GM18502 (cell line): ENCODE results near the gene TMEM43.

Source experiments
- ATAC-seq: cut with Tn5 transposase; IDR thresholded peaks from one replicate; pipeline ENCODE4 v1.9.1; 2021; ENCODE audit warnings: mild to moderate bottlenecking; ENCODE audit not compliant: unreplicated experiment, poor library complexity

Gene TMEM43

DNA sequence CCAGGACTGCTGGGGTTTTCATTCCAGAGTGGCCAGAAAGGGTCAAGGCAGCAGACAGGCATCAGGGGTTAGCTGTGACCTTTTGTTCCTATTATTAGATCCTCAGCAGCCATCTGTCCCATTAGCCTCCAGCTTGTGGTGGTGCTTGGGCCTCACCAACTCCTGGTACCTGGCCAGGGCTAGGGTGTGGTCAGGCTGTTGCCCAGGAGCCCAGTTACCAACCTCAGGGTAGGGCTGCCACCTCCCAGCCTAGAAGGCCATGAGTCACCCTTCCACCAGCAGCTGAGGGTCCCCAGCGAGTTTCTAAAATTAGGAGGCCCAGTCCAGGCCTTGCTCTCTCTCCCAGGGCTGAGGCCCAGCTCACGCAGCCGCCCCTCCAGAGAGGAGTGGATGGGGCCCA lies 12.2 kb downstream of the TMEM43 start:
- ATAC-seq: no peak

- no peak for ATAC-seq
Measured at GRCh38 chr3:14137445-14137844, 12.6 kb downstream of the TMEM43 start.

GRCh38 chr3:14138109-14138877 lies 13.4 kb downstream of the TMEM43 start:
- ATAC-seq: no peak

GRCh38 chr3:14138878-14139655 lies 14.2 kb downstream of the TMEM43 start:
- ATAC-seq: no peak

DNA sequence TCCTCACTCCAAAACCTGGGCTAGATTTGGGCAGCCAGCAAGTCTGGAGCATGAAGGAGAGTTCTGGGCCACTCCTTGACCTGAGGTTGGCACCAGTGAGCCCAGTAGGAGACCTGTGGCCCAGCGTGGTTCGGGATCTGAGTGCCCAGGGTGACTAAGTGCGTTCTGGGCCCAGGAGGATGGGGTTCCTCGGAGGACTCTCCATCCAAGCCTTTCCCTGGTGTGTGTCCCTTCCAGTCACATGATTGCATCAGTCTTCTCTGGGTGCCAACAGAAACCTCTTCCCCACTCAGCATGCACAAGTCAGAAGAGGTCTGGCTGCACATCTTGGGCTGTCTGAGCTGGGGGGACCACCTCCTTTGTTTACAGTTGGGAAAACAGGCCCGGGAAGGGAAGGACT lies 14.9 kb downstream of the TMEM43 start:
- ATAC-seq: no peak

- no peak for ATAC-seq
Measured at GRCh38 chr3:14140668-14141067, 15.8 kb downstream of the TMEM43 start.

DNA sequence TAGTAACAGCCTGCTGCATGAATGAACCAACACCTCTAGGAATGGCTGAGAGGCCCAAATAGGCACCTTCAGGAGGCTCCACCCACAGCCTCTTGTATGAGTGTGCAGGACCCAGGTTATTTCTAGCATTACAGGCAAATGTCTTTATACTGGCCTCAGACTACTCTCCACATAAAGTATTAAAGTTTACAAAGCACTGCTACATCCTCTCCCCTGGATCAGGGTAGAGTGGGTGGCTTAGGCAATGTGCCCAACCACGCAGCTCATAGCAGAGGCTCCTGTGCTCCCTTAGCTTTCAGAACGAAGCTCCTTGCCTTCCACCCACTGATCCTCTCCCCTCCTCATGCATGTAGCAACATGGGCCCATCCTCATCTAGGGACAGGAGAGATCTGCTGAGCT lies 16.3 kb downstream of the TMEM43 start:
- no peak for ATAC-seq

DNA sequence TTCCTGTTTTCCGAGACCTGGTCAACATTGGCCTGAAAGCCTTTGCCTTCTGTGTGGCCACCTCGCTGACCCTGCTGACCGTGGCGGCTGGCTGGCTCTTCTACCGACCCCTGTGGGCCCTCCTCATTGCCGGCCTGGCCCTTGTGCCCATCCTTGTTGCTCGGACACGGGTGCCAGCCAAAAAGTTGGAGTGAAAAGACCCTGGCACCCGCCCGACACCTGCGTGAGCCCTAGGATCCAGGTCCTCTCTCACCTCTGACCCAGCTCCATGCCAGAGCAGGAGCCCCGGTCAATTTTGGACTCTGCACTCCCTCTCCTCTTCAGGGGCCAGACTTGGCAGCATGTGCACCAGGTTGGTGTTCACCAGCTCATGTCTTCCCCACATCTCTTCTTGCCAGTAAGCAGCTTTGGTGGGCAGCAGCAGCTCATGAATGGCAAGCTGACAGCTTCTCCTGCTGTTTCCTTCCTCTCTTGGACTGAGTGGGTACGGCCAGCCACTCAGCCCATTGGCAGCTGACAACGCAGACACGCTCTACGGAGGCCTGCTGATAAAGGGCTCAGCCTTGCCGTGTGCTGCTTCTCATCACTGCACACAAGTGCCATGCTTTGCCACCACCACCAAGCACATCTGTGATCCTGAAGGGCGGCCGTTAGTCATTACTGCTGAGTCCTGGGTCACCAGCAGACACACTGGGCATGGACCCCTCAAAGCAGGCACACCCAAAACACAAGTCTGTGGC lies 16.9 kb downstream of the TMEM43 start:
- ATAC-seq: no peak

- ATAC-seq: no peak
Measured at GRCh38 chr3:14142567-14143270, 17.9 kb downstream of the TMEM43 start.

DNA sequence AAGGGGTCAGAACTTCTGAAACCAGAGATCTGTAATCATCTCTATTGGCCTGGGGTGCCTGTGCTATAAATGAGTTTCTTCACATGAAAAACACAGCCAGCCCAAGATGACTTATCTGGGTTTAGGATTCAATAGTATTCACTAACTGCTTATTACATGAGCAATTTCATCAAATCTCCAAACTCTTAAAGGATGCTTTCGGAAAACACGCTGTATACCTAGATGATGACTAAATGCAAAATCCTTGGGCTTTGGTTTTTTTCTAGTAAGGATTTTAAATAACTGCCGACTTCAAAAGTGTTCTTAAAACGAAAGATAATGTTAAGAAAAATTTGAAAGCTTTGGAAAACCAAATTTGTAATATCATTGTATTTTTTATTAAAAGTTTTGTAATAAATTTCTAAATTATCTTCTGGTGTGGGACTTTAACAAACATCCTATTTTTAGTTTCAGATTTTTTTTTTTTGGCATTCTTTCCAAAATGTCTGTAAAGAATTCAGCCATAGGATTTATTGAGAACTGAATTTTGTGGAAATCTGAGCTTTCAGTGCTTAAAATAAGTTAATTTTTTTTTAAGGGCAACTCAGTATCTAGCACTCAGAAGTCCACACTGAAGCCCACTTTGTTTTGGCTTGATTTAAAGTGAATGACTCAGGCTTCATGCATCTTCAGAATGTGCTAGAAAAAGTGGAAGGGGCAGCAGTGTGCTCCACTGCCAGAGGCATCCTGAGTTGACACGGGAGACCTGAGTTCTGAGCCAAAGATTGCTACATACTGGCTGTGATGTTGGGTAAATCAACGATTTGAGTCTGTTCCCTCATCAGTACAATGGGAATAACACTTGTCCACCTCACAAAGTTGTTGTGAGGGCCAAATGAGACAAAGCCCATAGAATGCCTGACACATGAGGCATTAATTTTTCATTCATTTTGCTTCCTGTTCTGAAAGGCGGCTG lies 18.7 kb downstream of the TMEM43 start:
- no peak for ATAC-seq

DNA sequence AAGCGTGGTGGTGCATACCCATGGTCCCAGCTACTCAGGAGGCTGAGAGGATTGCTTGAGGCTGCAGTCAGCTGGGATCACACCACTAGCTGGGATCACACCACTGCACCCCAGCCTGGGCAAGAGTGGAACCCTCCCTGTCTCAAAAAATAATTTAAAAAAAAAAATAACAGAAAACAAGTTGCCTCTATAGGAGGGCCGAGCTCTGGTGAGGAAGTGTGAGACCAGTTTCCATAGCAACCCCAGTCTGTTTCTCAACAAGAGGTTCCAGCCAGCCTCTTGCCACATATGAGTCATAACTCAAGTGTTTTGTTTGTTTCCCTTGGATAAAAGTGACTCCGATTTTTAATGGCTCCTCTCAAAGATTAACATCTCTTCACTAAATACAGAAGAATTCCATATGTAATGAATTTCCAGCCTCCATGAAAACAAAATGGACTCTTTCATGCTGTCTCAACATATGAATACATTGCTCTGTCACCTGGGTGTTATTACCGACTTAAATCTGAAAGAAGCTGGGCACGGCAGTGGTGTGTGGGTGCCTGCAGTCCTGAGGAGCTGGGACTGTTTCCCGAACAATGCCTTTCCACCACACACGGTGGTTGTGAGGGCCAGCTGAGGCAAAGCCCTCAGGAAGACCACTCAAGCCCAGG lies 19.7 kb downstream of the TMEM43 start:
- peak; percentile 98 for ATAC-seq

- no peak for ATAC-seq
Measured at GRCh38 chr3:14145236-14145635, 20.4 kb downstream of the TMEM43 start.

GRCh38 chr3:14145670-14146380 lies 21.0 kb downstream of the TMEM43 start:
- no peak for ATAC-seq

- ATAC-seq: no peak
Measured at GRCh38 chr3:14146381-14147065, 21.7 kb downstream of the TMEM43 start.

DNA sequence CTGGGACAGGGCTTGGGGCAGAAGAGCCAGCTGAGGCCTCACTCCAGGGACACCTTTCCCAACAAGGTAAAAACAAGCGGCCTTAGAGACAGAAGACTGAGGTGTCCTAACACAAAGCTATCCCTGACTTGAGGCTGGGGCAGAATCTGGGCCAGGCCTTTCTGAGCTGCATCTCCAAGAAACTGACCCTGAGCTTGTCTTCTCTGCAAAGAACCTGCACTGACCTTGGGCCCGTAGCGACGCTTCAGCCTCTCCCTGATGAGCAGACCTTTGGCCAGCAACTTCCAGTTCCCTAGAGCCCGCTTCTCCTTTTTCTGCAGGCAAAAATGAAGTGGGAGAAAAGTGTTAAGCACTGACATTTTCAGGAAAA lies 22.2 kb downstream of the TMEM43 start:
- no peak for ATAC-seq

GRCh38 chr3:14147617-14148016 lies 22.8 kb downstream of the TMEM43 start:
- ATAC-seq: no peak

GRCh38 chr3:14148041-14148985 lies 23.5 kb downstream of the TMEM43 start:
- ATAC-seq: no peak
